B cell (primary cell): ENCODE data around the gene DDRGK1. TPM values are rescaled to one million over a fixed set of nuclear protein-coding genes. Genes with fewer than 3 reads are reported as not detected.

Experiments
- ATAC-seq: fragments of 200-7000 bp; cut with Tn5 transposase; one replicate; pipeline ENCODE4 v1.10.0; 2021; ENCODE audit warnings: low read depth, mild to moderate bottlenecking, moderate number of reproducible peaks, moderate library complexity
- CTCF ChIA-PET: fragments of 350-600 bp; sonication (Branson Sonifier 250); formaldehyde crosslinking; loops from one replicate; lab custom pipeline; 2021; ENCODE audit warnings: antibody characterized with exemption, inconsistent platforms; lab: Charles Lee
- POLR2A ChIA-PET: fragments of 350-600 bp; sonication (Branson Sonifier 250); formaldehyde crosslinking; loops from one replicate; lab custom pipeline; 2021; ENCODE audit warnings: antibody characterized with exemption; lab: Charles Lee
- DNase-seq: peaks from one replicate; pipeline ENCODE4 v3.0.0; 2013
- H2AFZ ChIP-seq: 2 replicates; pipeline ENCODE4 v1.6.1; 2012; ENCODE audit warnings: mild to moderate bottlenecking, low read depth, low read length; ENCODE audit not compliant: insufficient read depth, poor library complexity, severe bottlenecking
- H3K27ac ChIP-seq, 2 donors: 1 replicate in 1 of 2; 2 replicates in 1 of 2; pipeline ENCODE4 v1.5.1; 2012 to 2013; ENCODE audit warnings: low read length in 2 of 2, mild to moderate bottlenecking in 2 of 2, moderate library complexity in 1 of 2
- H3K27me3 ChIP-seq, 4 experiments: fragments of 200-600 bp in 1 of 4; sonication (generic) in 1 of 4; replicated peaks in 1 of 4; 1 replicate in 2 of 4; 2 replicates in 2 of 4; pipeline versions ENCODE4 v1.6.1 to v1.7.0; 2013 to 2016; ENCODE audit warnings: low read length in 3 of 4, mild to moderate bottlenecking in 2 of 4, mixed read lengths in 1 of 4, moderate library complexity in 1 of 4; ENCODE audit not compliant: insufficient read depth in 4 of 4, control insufficient read depth in 3 of 4; ENCODE audit errors: control extremely low read depth in 1 of 4
- H3K36me3 ChIP-seq, 2 experiments: replicated peaks in 1 of 2; 1 replicate in 1 of 2; 2 replicates in 1 of 2; pipeline versions ENCODE4 v1.6.1 to v1.7.1; 2013; ENCODE audit warnings: low read length in 1 of 2; ENCODE audit not compliant: insufficient read depth in 2 of 2, control insufficient read depth in 1 of 2; ENCODE audit errors: control extremely low read depth in 1 of 2, extremely low read depth in 1 of 2
- H3K4me1 ChIP-seq, 2 donors: fragments of 200-600 bp in 1 of 2; sonication (generic) in 1 of 2; 1 replicate in 1 of 2; 2 replicates in 1 of 2; pipeline versions ENCODE4 v1.5.1 to v1.6.1; 2013 to 2017; ENCODE audit warnings: low read length in 2 of 2; ENCODE audit not compliant: control insufficient read depth in 2 of 2, insufficient read depth in 2 of 2
- H3K4me2 ChIP-seq: replicated peaks from 2 replicates; pipeline ENCODE3; 2012; ENCODE audit warnings: mild to moderate bottlenecking, low read depth, low read length; ENCODE audit not compliant: poor library complexity, severe bottlenecking
- H3K4me3 ChIP-seq, 5 experiments: fragments of 200-600 bp in 1 of 5; sonication (generic) in 1 of 5; 1 replicate in 3 of 5; 2 replicates in 2 of 5; pipeline versions ENCODE4 v1.5.1 to v1.7.0; 2011 to 2016; ENCODE audit warnings: low read length in 4 of 5, mild to moderate bottlenecking in 4 of 5, low read depth in 2 of 5, control low read depth in 1 of 5, moderate library complexity in 1 of 5; ENCODE audit not compliant: insufficient read depth in 1 of 5; ENCODE audit errors: control extremely low read depth in 1 of 5, extremely low read depth in 1 of 5
- H3K79me2 ChIP-seq: fragments of 200-600 bp; sonication (generic); one replicate; pipeline ENCODE4 v1.6.0; 2016; ENCODE audit warnings: low read length; ENCODE audit not compliant: control insufficient read depth, insufficient read depth
- H3K9ac ChIP-seq: fragments of 200-600 bp; sonication (generic); 2 replicates; pipeline ENCODE4 v1.6.1; 2017; ENCODE audit warnings: mild to moderate bottlenecking, low read length, moderate library complexity
- H3K9me3 ChIP-seq, 3 donors: one replicate each; pipeline versions ENCODE4 v1.6.1 to v1.7.1; 2013; ENCODE audit warnings: low read length in 2 of 3; ENCODE audit not compliant: control insufficient read depth in 2 of 3, insufficient read depth in 1 of 3; ENCODE audit errors: control extremely low read depth in 1 of 3
- H4K20me1 ChIP-seq: 2 replicates; pipeline ENCODE4 v1.6.0; 2012; ENCODE audit warnings: mild to moderate bottlenecking, low read length; ENCODE audit not compliant: insufficient read depth, control insufficient read depth, poor library complexity, severe bottlenecking
- H3K27ac Mint-ChIP-seq: one replicate; pipeline ENCODE4 v1.8.0; 2021; ENCODE audit warnings: mixed read lengths
- H3K27me3 Mint-ChIP-seq: one replicate; pipeline ENCODE4 v1.8.0; 2021; ENCODE audit warnings: mixed read lengths
- H3K4me1 Mint-ChIP-seq: one replicate; pipeline ENCODE4 v1.8.0; 2021; ENCODE audit warnings: mixed read lengths
- H3K4me3 Mint-ChIP-seq: one replicate; pipeline ENCODE4 v1.8.0; 2021; ENCODE audit warnings: mixed read lengths
- H3K9me3 Mint-ChIP-seq: one replicate; pipeline ENCODE4 v1.8.0; 2022; ENCODE audit warnings: mixed read lengths; ENCODE audit not compliant: insufficient read depth
- CTCF ChIP-seq: fragments of 200-600 bp; IDR thresholded peaks from one replicate; pipeline ENCODE4 v1.8.0; 2022; ENCODE audit warnings: antibody characterized with exemption, mild to moderate bottlenecking
- EZH2 ChIP-seq: IDR thresholded peaks from 2 replicates; pipeline ENCODE4 v1.6.1; 2012; ENCODE audit warnings: borderline replicate concordance, low read depth, mild to moderate bottlenecking, moderate library complexity, low read length; ENCODE audit not compliant: insufficient read depth, poor library complexity, severe bottlenecking
- WGBS: methylation state at CpG from one replicate; pipeline ENCODE4 v1.1.5; 2013; ENCODE audit warnings: missing lambda C conversion rate; ENCODE audit not compliant: insufficient coverage; 5-methylcytosine and 5-hydroxymethylcytosine counted together
- intact Hi-C: fragments of 100-400 bp; cut with micrococcal nuclease; formaldehyde crosslinking; loops from one replicate; pipeline ENCODE4 v1.10.0; 2022
- polyA plus RNA-seq: library from polyadenylated mRNA; depleted of rRNA; stranded (reverse); fragments of >200 nt; gene quantifications from 2 replicates; pipeline ENCODE4 v1.2.3, GENCODE V29; 2012
- total RNA-seq, 2 donors: library from RNA; stranded (reverse); fragments of 120-200 nt in 1 of 2; gene quantifications; 1 replicate in 1 of 2; 2 replicates in 1 of 2; pipeline versions ENCODE4 v1.2.3 to v1.2.4, GENCODE V29; 2013 to 2022

Gene DDRGK1
- total and polyA plus RNA-seq, 2 donors (not counting 1 experiment from before 2014, with no cell fraction given), result 35.6 to 51.9 TPM

- Mint-ChIP-seq H3K4me1 (peaks cover 17% of the 10 kb centered on the region), H3K27ac (peak overlapping the region; percentile 73), H3K27me3 (peaks cover 36% of the 10 kb centered on the region), H3K4me3 (peak overlapping the region; percentile 87), H3K9me3 (no peaks in the 10 kb centered on the region)
- POLR2A ChIA-PET, result no interaction called here
- Histone ChIP-seq H4K20me1 (no peaks in the 10 kb centered on the region), H3K4me3 (peak overlapping the region in 4 of 5 experiments; percentile 72 to 94 (median 80)), H3K4me2 (peak overlapping the region; percentile 100), H2AFZ (peak overlapping the region; percentile 79), H3K79me2 (no peaks in the 10 kb centered on the region), H3K27me3 (peaks cover 0 to 34% (median 23%) of the 10 kb centered on the region in 4 experiments), H3K36me3 (no peaks in the 10 kb centered on the region), H3K9me3 (peaks cover 0 to 14% (median 0%) of the 10 kb centered on the region in 3 donors), H3K9ac (peak overlapping the region; percentile 99), H3K27ac (no peak overlapping the region), H3K4me1 (peaks cover 18 to 19% of the 10 kb centered on the region in 2 donors)
- CTCF ChIA-PET, result no interaction called here
- no peak for TF ChIP-seq EZH2
- TF ChIP-seq CTCF, result no peak
- 35% methylated on average over 4 of the region's 13 CpGs for WGBS
- ATAC-seq (no peak), DNase-seq (no peak)
- intact Hi-C loops, result loop anchor here (1.0 kb wide), 1 partner anchor 30 kb away; the partner anchor contains the start of gene DDRGK1
Observed at GRCh38 chr20:3174442-3175261, 29.8 kb downstream of the DDRGK1 start.
